HG02763 (cell line): ENCODE results near the gene RPL41.
"Not testable (repeated sequence)": the region's sequence is repeated elsewhere in the genome, so short reads cannot be mapped to it uniquely, and the experiment has no call there.

ENCODE experiments used
- ATAC-seq: cut with Tn5 transposase; IDR thresholded peaks from one replicate; pipeline ENCODE4 v1.9.1; 2021; ENCODE audit warnings: mild to moderate bottlenecking, moderate library complexity; ENCODE audit not compliant: unreplicated experiment

RPL41 gene

GRCh38 chr12:56153678-56154065, 37.2 kb downstream of the RPL41 start:
- ATAC-seq: no peak

GRCh38 chr12:56154246-56154771, 37.9 kb downstream of the RPL41 start:
- ATAC-seq: no peak

- ATAC-seq: no peak
These were observed 38.4 kb downstream of the RPL41 start for GRCh38 chr12:56154818-56155217.

- ATAC-seq: no peak
These were observed 38.9 kb downstream of the RPL41 start for GRCh38 chr12:56155256-56155845.

GRCh38 chr12:56156464-56157200, 40.2 kb downstream of the RPL41 start:
- not testable (repeated sequence) for ATAC-seq

GRCh38 chr12:56157201-56158028, 41.0 kb downstream of the RPL41 start:
- ATAC-seq: peak; percentile 28

- ATAC-seq: peak; percentile 68
These were observed 41.8 kb downstream of the RPL41 start, which contains the start of gene MYL6 for GRCh38 chr12:56158029-56158925. TSS of gene MYL6 (plus strand) at chr12:56158359. CDS start at chr12:56158402, 43 bp downstream.

DNA sequence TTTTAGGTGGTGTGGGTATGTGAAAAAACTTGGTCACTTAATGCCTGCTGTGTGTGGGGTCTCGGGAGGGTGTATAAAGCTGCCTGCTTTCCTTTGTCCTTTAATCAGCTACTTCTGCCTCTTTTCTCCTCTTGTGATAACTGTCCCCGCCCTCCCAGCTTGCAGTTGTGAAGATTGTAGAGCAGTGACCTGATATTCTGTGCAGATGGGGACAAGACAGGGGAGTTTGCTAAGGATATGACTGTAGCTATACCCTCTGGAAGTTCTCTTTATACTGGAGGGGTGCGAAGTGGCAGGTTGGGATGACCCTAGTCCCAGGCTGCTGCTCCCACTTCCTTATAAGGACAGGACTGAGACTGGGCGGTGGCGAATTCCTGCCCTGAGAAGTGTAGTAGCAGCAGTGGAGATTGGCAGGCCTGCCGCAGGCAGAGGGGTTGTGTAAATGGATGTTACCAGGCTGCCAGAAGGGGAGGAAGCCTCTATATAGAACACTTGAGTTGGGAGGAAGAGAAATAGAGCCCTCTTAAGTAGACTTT, 42.6 kb downstream of the RPL41 start:
- ATAC-seq: no peak

DNA sequence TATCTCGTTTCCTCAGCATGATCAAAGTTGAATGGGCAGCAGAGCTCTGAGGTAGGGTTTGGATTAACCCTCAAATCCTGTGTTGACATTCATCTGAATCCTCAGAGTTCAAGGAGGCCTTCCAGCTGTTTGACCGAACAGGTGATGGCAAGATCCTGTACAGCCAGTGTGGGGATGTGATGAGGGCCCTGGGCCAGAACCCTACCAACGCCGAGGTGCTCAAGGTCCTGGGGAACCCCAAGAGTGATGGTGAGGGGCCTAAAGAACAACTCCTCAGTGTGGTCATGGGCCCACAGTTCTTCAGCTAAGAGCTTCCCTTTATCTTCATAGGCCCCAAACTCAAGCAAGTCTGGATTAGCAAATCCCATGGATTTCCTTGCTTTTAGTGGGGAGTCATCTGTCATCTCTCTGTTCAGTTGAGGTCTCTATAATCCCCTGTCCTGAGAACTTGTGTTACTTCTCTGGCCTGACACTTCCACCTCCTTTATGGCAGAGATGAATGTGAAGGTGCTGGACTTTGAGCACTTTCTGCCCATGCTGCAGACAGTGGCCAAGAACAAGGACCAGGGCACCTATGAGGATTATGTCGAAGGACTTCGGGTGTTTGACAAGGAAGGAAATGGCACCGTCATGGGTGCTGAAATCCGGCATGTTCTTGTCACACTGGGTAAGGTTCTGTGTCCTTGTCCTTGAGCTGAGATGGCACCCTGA, 43.2 kb downstream of the RPL41 start:
- ATAC-seq: no peak

- no peak for ATAC-seq
These were observed 43.8 kb downstream of the RPL41 start for GRCh38 chr12:56160193-56160763.

DNA sequence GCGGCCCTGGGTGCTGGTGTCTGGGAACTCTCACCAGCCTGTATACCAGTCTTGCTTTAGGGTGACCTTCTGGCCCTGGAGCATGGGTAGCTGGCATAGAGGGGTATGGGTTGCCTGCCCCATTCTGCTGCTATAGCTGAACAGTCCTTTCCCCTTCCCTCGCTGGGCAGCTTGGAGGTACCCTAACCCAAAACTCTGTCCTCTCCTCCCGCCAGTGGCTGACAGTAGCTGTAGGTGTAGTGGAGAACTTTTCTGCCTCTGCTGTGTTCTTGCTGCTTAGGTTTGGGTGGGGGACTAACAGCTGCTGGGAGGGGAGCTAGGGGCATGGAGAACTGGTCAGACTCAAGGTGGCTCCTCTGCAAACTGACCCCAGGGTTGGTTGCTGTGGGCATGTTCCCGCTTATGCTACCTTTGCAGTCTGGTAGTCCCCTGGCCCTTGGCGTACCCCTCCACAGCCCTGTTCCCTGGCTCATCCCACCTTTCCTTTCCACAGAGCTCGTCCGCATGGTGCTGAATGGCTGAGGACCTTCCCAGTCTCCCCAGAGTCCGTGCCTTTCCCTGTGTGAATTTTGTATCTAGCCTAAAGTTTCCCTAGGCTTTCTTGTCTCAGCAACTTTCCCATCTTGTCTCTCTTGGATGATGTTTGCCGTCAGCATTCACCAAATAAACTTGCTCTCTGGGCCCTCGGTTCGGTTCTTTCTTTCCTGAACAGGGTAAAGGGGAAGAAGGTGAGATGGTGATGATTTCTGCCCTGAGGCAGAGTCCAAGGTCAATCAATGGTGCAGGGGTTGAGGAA, 44.7 kb downstream of the RPL41 start:
- ATAC-seq: no peak

DNA sequence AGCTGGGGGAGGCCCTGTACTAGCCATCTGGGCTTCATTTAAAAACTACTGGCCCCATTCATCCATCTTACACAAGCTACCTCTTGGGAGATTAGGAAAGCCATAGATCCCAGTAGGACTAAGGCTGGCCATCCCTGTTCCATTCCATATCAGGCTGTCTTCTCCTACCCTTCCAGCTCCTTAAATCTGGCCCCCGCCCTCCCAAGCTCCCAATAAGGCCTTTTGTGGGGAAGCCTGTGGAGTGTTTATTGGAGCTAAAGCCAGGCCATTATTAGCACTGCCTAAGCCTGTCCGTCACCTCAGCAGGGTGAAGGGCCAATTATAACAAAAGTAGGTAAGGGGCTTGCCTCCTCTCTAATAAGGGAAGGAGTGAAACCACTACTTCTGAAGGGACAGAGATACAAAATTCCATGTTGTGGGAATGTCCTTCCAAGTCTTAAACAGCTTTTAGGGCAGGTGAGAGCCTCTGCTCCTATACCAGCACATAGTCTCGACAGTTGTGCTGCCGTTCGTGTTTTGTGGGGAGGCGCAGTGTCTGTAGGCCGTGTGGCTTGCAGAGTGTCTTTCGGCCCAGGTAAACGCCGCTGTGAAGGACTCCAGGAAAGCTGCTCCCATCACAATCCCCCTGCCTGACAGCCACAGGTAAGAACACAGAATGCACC, 45.4 kb downstream of the RPL41 start:
- no peak for ATAC-seq

GRCh38 chr12:56162468-56163290, 46.2 kb downstream of the RPL41 start:
- no peak for ATAC-seq

GRCh38 chr12:56163533-56164344, 47.3 kb downstream of the RPL41 start:
- ATAC-seq: no peak

GRCh38 chr12:56164345-56164729, 47.9 kb downstream of the RPL41 start:
- ATAC-seq: no peak

GRCh38 chr12:56165369-56165768, 48.9 kb downstream of the RPL41 start:
- no peak for ATAC-seq
